Inflammatory macrophage treated with lipopolysaccharide for 1 hour (primary cell): ENCODE measurements around the gene EML1.

Source experiments
- DNase-seq, 2 donors: peaks; one replicate each; pipeline ENCODE4 v3.0.0-alpha.2; 2020 to 2022

The EML1 gene

GRCh38 chr14:99909513-99910064 is 116.4 kb downstream of the EML1 start:
- no peak for DNase-seq

- no peak for DNase-seq
Measured at GRCh38 chr14:99910337-99911309, 117.4 kb downstream of the EML1 start.

GRCh38 chr14:99915305-99916090 is 122.3 kb downstream of the EML1 start:
- no peak for DNase-seq

GRCh38 chr14:99916091-99916383 is 122.8 kb downstream of the EML1 start:
- DNase-seq: no peak

- DNase-seq: no peak
Measured at GRCh38 chr14:99918781-99919180, 125.6 kb downstream of the EML1 start.

GRCh38 chr14:99921425-99921824 is 128.2 kb downstream of the EML1 start:
- no peak for DNase-seq

- DNase-seq: no peak
Measured at GRCh38 chr14:99924379-99924778, 131.2 kb downstream of the EML1 start.

- DNase-seq: no peak
Measured at GRCh38 chr14:99925471-99925870, 132.3 kb downstream of the EML1 start.

GRCh38 chr14:99928963-99929362 is 135.8 kb downstream of the EML1 start:
- no peak for DNase-seq

GRCh38 chr14:99929601-99930000 is 136.4 kb downstream of the EML1 start:
- DNase-seq: no peak

- no peak for DNase-seq
Measured at GRCh38 chr14:99930420-99931274, 137.4 kb downstream of the EML1 start.

GRCh38 chr14:99931308-99931707 is 138.1 kb downstream of the EML1 start:
- DNase-seq: no peak

- DNase-seq: no peak
Measured at GRCh38 chr14:99936056-99936455, 142.8 kb downstream of the EML1 start.

GRCh38 chr14:99936738-99937474 is 143.7 kb downstream of the EML1 start:
- no peak for DNase-seq

- DNase-seq: no peak
Measured at GRCh38 chr14:99937475-99938244, 144.4 kb downstream of the EML1 start.

- no peak for DNase-seq
Measured at GRCh38 chr14:99938376-99938775, 145.2 kb downstream of the EML1 start.

GRCh38 chr14:99938896-99939295 is 145.7 kb downstream of the EML1 start:
- no peak for DNase-seq

- DNase-seq: no peak
Measured at GRCh38 chr14:99939421-99939820, 146.2 kb downstream of the EML1 start.

- DNase-seq: no peak
Measured at GRCh38 chr14:99940064-99940463, 146.9 kb downstream of the EML1 start.

GRCh38 chr14:99941211-99941610 is 148.0 kb downstream of the EML1 start:
- DNase-seq: no peak

GRCh38 chr14:99943620-99944019 is 150.4 kb downstream of the EML1 start:
- no peak for DNase-seq
